ENCODE data around the gene TLR6. TPM values are rescaled to one million over a fixed set of nuclear protein-coding genes. Genes with fewer than 3 reads are reported as not detected.

The TLR6 gene
- total RNA-seq, 1 experiment from 2014 or later: 18.3 TPM

- DNase-seq (ENCODE audit: extremely low read depth, low read depth): no peak
These were observed 12.9 kb upstream of the TLR6 start for GRCh38 chr4:38869511-38869910.

- DNase-seq (ENCODE audit: extremely low read depth, low read depth): no peak
These were observed 11.7 kb upstream of the TLR6 start for GRCh38 chr4:38868059-38868960.

GRCh38 chr4:38867478-38868058 lies 11.0 kb upstream of the TLR6 start, which contains the start of gene FAM114A1:
FAM114A1 (plus strand) TSS chr4:38867806; CDS start chr4:38878079, 10,273 bp downstream.
- peak; percentile 67 for DNase-seq (ENCODE audit: extremely low read depth, low read depth)

- DNase-seq (ENCODE audit: extremely low read depth, low read depth): no peak
These were observed 10.4 kb upstream of the TLR6 start for GRCh38 chr4:38866973-38867477.

GRCh38 chr4:38865445-38865844 lies 8.8 kb upstream of the TLR6 start:
- DNase-seq (ENCODE audit: extremely low read depth, low read depth): no peak

GRCh38 chr4:38861791-38862190 lies 5.2 kb upstream of the TLR6 start:
- DNase-seq (ENCODE audit: extremely low read depth, low read depth): no peak

- DNase-seq (ENCODE audit: extremely low read depth, low read depth): no peak
These were observed 4.3 kb upstream of the TLR6 start for GRCh38 chr4:38860788-38861424.

GRCh38 chr4:38859501-38859900 lies 2.9 kb upstream of the TLR6 start:
- no peak for DNase-seq (ENCODE audit: extremely low read depth, low read depth)

- DNase-seq (ENCODE audit: extremely low read depth, low read depth): no peak
These were observed 1.4 kb upstream of the TLR6 start for GRCh38 chr4:38858097-38858420.

- DNase-seq (ENCODE audit: extremely low read depth, low read depth): peak; percentile 87
These were observed 908 bp upstream of the TLR6 start for GRCh38 chr4:38857354-38858096.

GRCh38 chr4:38856046-38856445 lies 571 bp downstream of the TLR6 start:
- no peak for DNase-seq (ENCODE audit: extremely low read depth, low read depth)

- no peak for DNase-seq (ENCODE audit: extremely low read depth, low read depth)
These were observed 1.2 kb downstream of the TLR6 start for GRCh38 chr4:38855466-38855865.

- DNase-seq (ENCODE audit: extremely low read depth, low read depth): no peak
These were observed 10.6 kb downstream of the TLR6 start for GRCh38 chr4:38846015-38846414.

- no peak for DNase-seq (ENCODE audit: extremely low read depth, low read depth)
These were observed 13.6 kb downstream of the TLR6 start for GRCh38 chr4:38842994-38843393.

GRCh38 chr4:38837849-38838248 lies 18.8 kb downstream of the TLR6 start:
- DNase-seq (ENCODE audit: extremely low read depth, low read depth): no peak

- no peak for DNase-seq (ENCODE audit: extremely low read depth, low read depth)
These were observed 19.3 kb downstream of the TLR6 start for GRCh38 chr4:38837334-38837733.

GRCh38 chr4:38834570-38834969 lies 22.0 kb downstream of the TLR6 start:
- no peak for DNase-seq (ENCODE audit: extremely low read depth, low read depth)

GRCh38 chr4:38832624-38833528 lies 23.7 kb downstream of the TLR6 start:
- DNase-seq (ENCODE audit: extremely low read depth, low read depth): no peak

GRCh38 chr4:38832206-38832605 lies 24.4 kb downstream of the TLR6 start:
- no peak for DNase-seq (ENCODE audit: extremely low read depth, low read depth)

GRCh38 chr4:38831653-38832052 lies 25.0 kb downstream of the TLR6 start:
- no peak for DNase-seq (ENCODE audit: extremely low read depth, low read depth)
